SJCRH30 (cell line): ENCODE data around the gene DAD1. TPM values are rescaled to one million over a fixed set of nuclear protein-coding genes. Genes with fewer than 3 reads are reported as not detected.
"Not testable (repeated sequence)": the region's sequence is repeated elsewhere in the genome, so short reads cannot be mapped to it uniquely, and the experiment has no call there.

Source experiments
- DNase-seq, 2 experiments: peaks; one replicate each; pipeline ENCODE4 v3.0.0-alpha.2; 2015 to 2020
- H3K27ac ChIP-seq: fragments of 250-450 bp; sonication (Bioruptor Pico); 2 replicates; pipeline ENCODE4 v1.5.1; 2020; ENCODE audit warnings: mild to moderate bottlenecking, moderate library complexity
- H3K27me3 ChIP-seq: fragments of 250-450 bp; sonication (Bioruptor Pico); 2 replicates; pipeline ENCODE4 v1.5.1; 2020; ENCODE audit warnings: mild to moderate bottlenecking, moderate library complexity
- H3K36me3 ChIP-seq: fragments of 250-450 bp; sonication (Bioruptor Pico); 2 replicates; pipeline ENCODE4 v1.5.1; 2020; ENCODE audit warnings: mild to moderate bottlenecking, moderate library complexity
- H3K4me1 ChIP-seq: fragments of 250-450 bp; sonication (Bioruptor Pico); 2 replicates; pipeline ENCODE4 v1.5.1; 2020; ENCODE audit warnings: mild to moderate bottlenecking, moderate library complexity
- H3K4me3 ChIP-seq: fragments of 250-450 bp; sonication (Bioruptor Pico); 2 replicates; pipeline ENCODE4 v1.5.1; 2020; ENCODE audit warnings: mild to moderate bottlenecking, moderate library complexity
- H3K9me3 ChIP-seq: fragments of 250-450 bp; sonication (Bioruptor Pico); replicated peaks from 2 replicates; pipeline ENCODE4 v1.5.1; 2020; ENCODE audit warnings: mild to moderate bottlenecking, moderate library complexity
- total RNA-seq: library from RNA; depleted of rRNA; stranded (reverse); fragments of >200 nt; shearing (Covaris generic); gene quantifications from 2 replicates; pipeline ENCODE4 v1.2.3, GENCODE V29; 2014

The DAD1 gene
- total RNA-seq, 1 experiment from 2014 or later = 241 TPM

GRCh38 chr14:22593601-22594000, 4.6 kb upstream of the DAD1 start:
- H3K4me1 ChIP-seq = no peaks in the 10 kb centered on the region

GRCh38 chr14:22593189-22593588, 4.2 kb upstream of the DAD1 start:
- Histone ChIP-seq H3K9me3 (no peaks in the 10 kb centered on the region), H3K4me1 (no peaks in the 10 kb centered on the region), H3K4me3 (no peak overlapping the region), H3K36me3 (no peaks in the 10 kb centered on the region), H3K27me3 (no peaks in the 10 kb centered on the region), H3K27ac (no peak overlapping the region)
- DNase-seq = no peak

More at GRCh38 chr14:22593601-22594000, 4.6 kb upstream of the DAD1 start:
- no peak overlapping the region for H3K27ac ChIP-seq
- DNase-seq = no peak
- H3K36me3 ChIP-seq = no peaks in the 10 kb centered on the region
- H3K9me3 ChIP-seq = no peaks in the 10 kb centered on the region
- no peaks in the 10 kb centered on the region for H3K27me3 ChIP-seq
- no peak overlapping the region for H3K4me3 ChIP-seq

GRCh38 chr14:22588526-22589095, 413 bp downstream of the DAD1 start:
- Histone ChIP-seq H3K27ac (peak overlapping the region; percentile 31), H3K36me3 (peaks cover 3% of the 10 kb centered on the region; the same call in 1 of the 2 replicates), H3K9me3 (no peaks in the 10 kb centered on the region), H3K4me1 (no peaks in the 10 kb centered on the region), H3K4me3 (peak overlapping the region; percentile 71), H3K27me3 (no peaks in the 10 kb centered on the region)
- no peak for DNase-seq

- H3K36me3 ChIP-seq, H3K9me3 ChIP-seq, H3K27me3 ChIP-seq, DNase-seq, H3K27ac ChIP-seq, H3K4me1 ChIP-seq: not testable (repeated sequence)
- H3K4me3 ChIP-seq = peak overlapping the region; percentile 71
Measured at GRCh38 chr14:22587677-22588422, 1.2 kb downstream of the DAD1 start.

GRCh38 chr14:22587247-22587646, 1.8 kb downstream of the DAD1 start:
- H3K4me1 ChIP-seq = no peaks in the 10 kb centered on the region
- H3K27ac ChIP-seq = no peak overlapping the region

GRCh38 chr14:22583994-22584393, 5.0 kb downstream of the DAD1 start:
- peaks cover 3% of the 10 kb centered on the region; the same call in 1 of the 2 replicates for H3K36me3 ChIP-seq
- no peak overlapping the region for H3K4me3 ChIP-seq
- H3K27me3 ChIP-seq = no peaks in the 10 kb centered on the region
- H3K9me3 ChIP-seq = no peaks in the 10 kb centered on the region
- no peaks in the 10 kb centered on the region for H3K4me1 ChIP-seq
- H3K27ac ChIP-seq = no peak overlapping the region
- no peak for DNase-seq

More at GRCh38 chr14:22587247-22587646, 1.8 kb downstream of the DAD1 start:
- no peak for DNase-seq
- Histone ChIP-seq H3K36me3 (peaks cover 3% of the 10 kb centered on the region; the same call in 1 of the 2 replicates), H3K9me3 (no peaks in the 10 kb centered on the region), H3K4me3 (no peak overlapping the region), H3K27me3 (no peaks in the 10 kb centered on the region)

GRCh38 chr14:22580625-22581024, 8.4 kb downstream of the DAD1 start:
- DNase-seq = no peak
- no peaks in the 10 kb centered on the region; the same call in 1 of the 2 replicates for H3K36me3 ChIP-seq
- no peak overlapping the region for H3K4me3 ChIP-seq
- H3K9me3 ChIP-seq = no peaks in the 10 kb centered on the region
- no peaks in the 10 kb centered on the region for H3K4me1 ChIP-seq
- H3K27ac ChIP-seq = no peak overlapping the region
- H3K27me3 ChIP-seq = no peaks in the 10 kb centered on the region

GRCh38 chr14:22579881-22580280, 9.1 kb downstream of the DAD1 start:
- Histone ChIP-seq H3K4me1 (no peaks in the 10 kb centered on the region), H3K9me3 (no peaks in the 10 kb centered on the region), H3K4me3 (no peak overlapping the region), H3K27ac (no peak overlapping the region), H3K27me3 (no peaks in the 10 kb centered on the region), H3K36me3 (peaks cover 6% of the 10 kb centered on the region)
- no peak for DNase-seq

- Histone ChIP-seq H3K36me3 (peaks cover 12% of the 10 kb centered on the region), H3K4me1 (no peaks in the 10 kb centered on the region), H3K4me3 (no peak overlapping the region), H3K27me3 (no peaks in the 10 kb centered on the region), H3K9me3 (no peaks in the 10 kb centered on the region), H3K27ac (no peak overlapping the region)
- DNase-seq = no peak
Measured at GRCh38 chr14:22579236-22579635, 9.8 kb downstream of the DAD1 start.

- H3K27ac ChIP-seq = no peak overlapping the region
- no peaks in the 10 kb centered on the region for H3K27me3 ChIP-seq
- H3K4me3 ChIP-seq = no peak overlapping the region
- no peak for DNase-seq
- no peaks in the 10 kb centered on the region for H3K9me3 ChIP-seq
- H3K36me3 ChIP-seq = peaks cover 16% of the 10 kb centered on the region
- H3K4me1 ChIP-seq = peaks cover 5% of the 10 kb centered on the region; the same call in 1 of the 2 replicates
Measured at GRCh38 chr14:22577334-22577908, 11.6 kb downstream of the DAD1 start.

GRCh38 chr14:22573804-22574203, 15.2 kb downstream of the DAD1 start:
- Histone ChIP-seq H3K4me3 (no peak overlapping the region), H3K36me3 (peaks cover 33% of the 10 kb centered on the region), H3K27ac (no peak overlapping the region), H3K27me3 (no peaks in the 10 kb centered on the region), H3K4me1 (peaks cover 8% of the 10 kb centered on the region; the same call in 1 of the 2 replicates), H3K9me3 (no peaks in the 10 kb centered on the region)
- DNase-seq = no peak

- DNase-seq = no peak
- no peaks in the 10 kb centered on the region for H3K27me3 ChIP-seq
- peaks cover 41% of the 10 kb centered on the region for H3K36me3 ChIP-seq
- no peak overlapping the region for H3K4me3 ChIP-seq
- H3K4me1 ChIP-seq = peaks cover 8% of the 10 kb centered on the region; the same call in 1 of the 2 replicates
- H3K9me3 ChIP-seq = no peaks in the 10 kb centered on the region
- no peak overlapping the region for H3K27ac ChIP-seq
Measured at GRCh38 chr14:22572562-22573058, 16.4 kb downstream of the DAD1 start.

- peak; percentile 69 to 94 for DNase-seq
- Histone ChIP-seq H3K9me3 (no peaks in the 10 kb centered on the region), H3K27me3 (no peaks in the 10 kb centered on the region), H3K4me3 (no peak overlapping the region), H3K27ac (no peak overlapping the region), H3K4me1 (peaks cover 8% of the 10 kb centered on the region; the same call in 1 of the 2 replicates), H3K36me3 (peaks cover 59% of the 10 kb centered on the region)
Measured at GRCh38 chr14:22570132-22570949, 18.7 kb downstream of the DAD1 start.

- no peaks in the 10 kb centered on the region for H3K9me3 ChIP-seq
- H3K4me1 ChIP-seq = peaks cover 8% of the 10 kb centered on the region; the same call in 1 of the 2 replicates
- H3K27ac ChIP-seq = no peak overlapping the region
- DNase-seq = no peak
- H3K36me3 ChIP-seq = peaks cover 56% of the 10 kb centered on the region
- no peaks in the 10 kb centered on the region for H3K27me3 ChIP-seq
- no peak overlapping the region for H3K4me3 ChIP-seq
Measured at GRCh38 chr14:22569737-22570131, 19.3 kb downstream of the DAD1 start.
